Activated gamma-delta T cell (primary cell): ENCODE data around the gene XAB2.
"Not testable (repeated sequence)": the region's sequence is repeated elsewhere in the genome, so short reads cannot be mapped to it uniquely, and the experiment has no call there.

Experiments used
- DNase-seq: peaks from one replicate; lab custom pipeline; 2025; lab: John Stamatoyannopoulos, UW

XAB2 gene

DNA sequence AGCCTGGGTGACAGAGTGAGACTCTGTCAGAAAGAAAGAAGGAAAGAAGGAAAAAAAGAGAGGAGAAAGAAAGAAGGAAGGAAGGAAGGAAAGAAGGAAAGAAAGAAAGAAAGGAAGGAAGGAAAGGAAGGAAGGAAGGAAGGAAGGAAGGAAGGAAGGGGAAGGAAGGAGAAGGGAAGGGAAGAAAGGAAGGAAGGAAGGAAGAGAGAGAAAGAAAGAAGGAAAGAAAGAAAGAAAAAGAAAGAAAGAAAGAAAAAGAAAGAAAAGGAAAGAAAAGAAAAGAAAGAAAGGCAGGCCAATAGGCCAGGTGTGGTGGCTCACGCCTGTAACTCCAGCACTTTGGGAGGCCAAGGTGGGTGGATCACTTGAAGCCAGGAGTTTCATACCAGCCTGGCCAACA, 51.9 kb downstream of the XAB2 start:
- DNase-seq = not testable (repeated sequence)

- DNase-seq = no peak
Measured at GRCh38 chr19:7575434-7576040, 53.8 kb downstream of the XAB2 start.

DNA sequence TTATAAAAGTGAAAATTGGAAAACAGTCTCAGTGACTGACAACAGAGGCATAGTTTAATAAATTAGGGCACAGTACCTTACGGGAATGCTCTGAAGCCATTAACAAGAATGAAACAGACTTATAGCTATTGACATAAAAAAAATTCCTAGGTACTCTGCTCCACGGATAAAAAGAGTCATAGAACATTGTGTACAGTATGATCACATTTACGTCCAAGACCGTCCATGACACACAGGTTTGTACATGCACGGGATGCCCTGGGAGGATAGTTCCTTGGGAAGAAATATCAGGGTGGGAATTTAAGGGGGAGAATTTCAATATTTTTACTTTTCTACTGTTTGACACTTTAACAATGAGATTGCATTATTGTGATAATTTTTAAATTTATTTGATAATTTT, 58.6 kb downstream of the XAB2 start:
- no peak for DNase-seq
